H1 (cell line): ENCODE results near the gene CIBAR2. TPM values are rescaled to one million over a fixed set of nuclear protein-coding genes. Genes with fewer than 3 reads are reported as not detected.
A peak's percentile ranks its signal among the peaks of the same experiment; 100 is the strongest.

Source experiments
- CTCF ChIA-PET: fragments of 300-600 bp; sonication (Branson Sonifier 250); formaldehyde crosslinking; loops from one replicate; lab custom pipeline; 2021; ENCODE audit not compliant: partially characterized antibody; lab: Charles Lee
- POLR2A ChIA-PET: fragments of 300-600 bp; sonication (Branson Sonifier 250); formaldehyde crosslinking; loops from one replicate; lab custom pipeline; 2021; ENCODE audit warnings: inconsistent platforms; ENCODE audit not compliant: partially characterized antibody; lab: Charles Lee
- DNase-seq, 2 experiments: peaks; one replicate each; pipeline versions ENCODE4 v3.0.0 to v3.0.0-alpha.2; 2010 to 2022; ENCODE audit warnings: low spot score in 2 of 2, low read depth in 1 of 2, mixed read lengths in 1 of 2
- FAIRE-seq: peaks from 2 replicates; lab custom pipeline; 2011; peaks lifted over from hg19 to GRCh38; lab: Jason Lieb, UNC
- H2AFZ ChIP-seq: 2 replicates; pipeline ENCODE4 v1.8.1; 2012; ENCODE audit warnings: low read length, inconsistent platforms
- H2AK5ac ChIP-seq: 2 replicates; pipeline ENCODE4 v1.6.1; 2013; ENCODE audit warnings: low read depth, low read length
- H2BK120ac ChIP-seq: replicated peaks from 2 replicates; pipeline ENCODE3; 2013; ENCODE audit warnings: low read depth, low read length, inconsistent platforms
- H2BK12ac ChIP-seq: 2 replicates; pipeline ENCODE4 v1.6.1; 2013; ENCODE audit warnings: low read depth, low read length
- H2BK15ac ChIP-seq: 2 replicates; pipeline ENCODE4 v1.6.1; 2013; ENCODE audit warnings: low read length
- H2BK20ac ChIP-seq: 2 replicates; pipeline ENCODE4 v1.6.1; 2013; ENCODE audit warnings: low read length
- H2BK5ac ChIP-seq: 2 replicates; pipeline ENCODE4 v1.6.1; 2013; ENCODE audit warnings: low read depth, low read length
- H3K14ac ChIP-seq: 2 replicates; pipeline ENCODE4 v1.6.1; 2013; ENCODE audit warnings: inconsistent platforms; ENCODE audit not compliant: insufficient read length
- H3K18ac ChIP-seq: 2 replicates; pipeline ENCODE4 v1.6.1; 2013; ENCODE audit warnings: low read length; ENCODE audit errors: extremely low read depth
- H3K23ac ChIP-seq: 2 replicates; pipeline ENCODE4 v1.6.1; 2013; ENCODE audit warnings: inconsistent platforms; ENCODE audit not compliant: insufficient read length
- H3K23me2 ChIP-seq: 2 replicates; pipeline ENCODE4 v1.6.1; 2013; ENCODE audit warnings: low read depth, low read length
- H3K27ac ChIP-seq: 2 replicates; pipeline ENCODE4 v1.6.1; 2011; ENCODE audit warnings: low read depth, low read length, inconsistent platforms
- H3K27me3 ChIP-seq, 4 experiments: replicated peaks in 1 of 4; 1 replicate in 1 of 4; 2 replicates in 3 of 4; pipeline versions ENCODE4 v1.6.1 to v1.8.1; 2011 to 2013; ENCODE audit warnings: low read length in 3 of 4, mild to moderate bottlenecking in 3 of 4, inconsistent platforms in 2 of 4, mixed read lengths in 2 of 4, moderate library complexity in 1 of 4; ENCODE audit not compliant: control insufficient read depth in 3 of 4, insufficient read depth in 3 of 4; ENCODE audit errors: extremely low read depth in 1 of 4
- H3K36me3 ChIP-seq, 4 experiments: 2 replicates each; pipeline versions ENCODE4 v1.6.1 to v1.8.1; 2011 to 2013; ENCODE audit warnings: mild to moderate bottlenecking in 4 of 4, low read length in 3 of 4, moderate library complexity in 2 of 4, control low read depth in 1 of 4, inconsistent platforms in 1 of 4; ENCODE audit not compliant: insufficient read depth in 4 of 4, control insufficient read depth in 2 of 4
- H3K4ac ChIP-seq: replicated peaks from 2 replicates; pipeline ENCODE3; 2013; ENCODE audit warnings: low read length, low read depth, mixed read lengths, inconsistent platforms; ENCODE audit not compliant: insufficient read length
- H3K4me1 ChIP-seq, 4 experiments: replicated peaks in 1 of 4; 1 replicate in 1 of 4; 2 replicates in 3 of 4; pipeline versions ENCODE4 v1.6.1 to v1.8.1; 2011 to 2013; ENCODE audit warnings: low read length in 3 of 4, inconsistent platforms in 2 of 4, mixed read lengths in 1 of 4; ENCODE audit not compliant: insufficient read depth in 4 of 4, control insufficient read depth in 3 of 4
- H3K4me2 ChIP-seq, 2 experiments: 2 replicates each; pipeline versions ENCODE4 v1.6.1 to v1.8.1; 2011 to 2013; ENCODE audit warnings: low read depth in 2 of 2, low read length in 2 of 2, control low read depth in 1 of 2, inconsistent platforms in 1 of 2, mild to moderate bottlenecking in 1 of 2; ENCODE audit not compliant: insufficient read depth in 1 of 2
- H3K4me3 ChIP-seq, 4 experiments: fragments of 200-600, 300-600 bp in 1 of 4; sonication (generic), shearing (Covaris generic), sonication (Bioruptor Twin) in 1 of 4; 2 replicates each; pipeline versions ENCODE4 v1.5.1 to v1.8.1; 2011 to 2016; ENCODE audit warnings: low read length in 4 of 4, low read depth in 3 of 4, control low read depth in 2 of 4, inconsistent platforms in 2 of 4, mild to moderate bottlenecking in 2 of 4, mixed read lengths in 1 of 4, moderate library complexity in 1 of 4; ENCODE audit not compliant: insufficient read depth in 2 of 4; ENCODE audit errors: extremely low read depth in 1 of 4
- H3K56ac ChIP-seq: replicated peaks from 2 replicates; pipeline ENCODE3; 2013; ENCODE audit warnings: low read depth, mild to moderate bottlenecking, mixed read lengths, low read length, inconsistent platforms; ENCODE audit not compliant: insufficient read length
- H3K79me1 ChIP-seq: 2 replicates; pipeline ENCODE4 v1.6.1; 2013; ENCODE audit warnings: low read depth, low read length, control low read depth
- H3K79me2 ChIP-seq, 2 experiments: 2 replicates each; pipeline versions ENCODE4 v1.6.1 to v1.8.1; 2012 to 2013; ENCODE audit warnings: low read length in 2 of 2, mild to moderate bottlenecking in 2 of 2, inconsistent platforms in 1 of 2; ENCODE audit not compliant: insufficient read depth in 2 of 2, control insufficient read depth in 1 of 2
- H3K9ac ChIP-seq, 4 experiments: replicated peaks in 1 of 4; 1 replicate in 1 of 4; 2 replicates in 3 of 4; pipeline versions ENCODE4 v1.6.1 to v1.8.1; 2011 to 2013; ENCODE audit warnings: low read depth in 3 of 4, low read length in 3 of 4, control low read depth in 2 of 4, mild to moderate bottlenecking in 2 of 4, moderate library complexity in 2 of 4, inconsistent platforms in 1 of 4; ENCODE audit errors: extremely low read depth in 1 of 4
- H3K9me3 ChIP-seq, 2 experiments: 2 replicates each; pipeline versions ENCODE4 v1.6.1 to v1.8.1; 2012 to 2013; ENCODE audit warnings: mild to moderate bottlenecking in 2 of 2, moderate library complexity in 2 of 2, control low read depth in 1 of 2, inconsistent platforms in 1 of 2, low read depth in 1 of 2, low read length in 1 of 2, mixed read lengths in 1 of 2; ENCODE audit not compliant: insufficient read depth in 2 of 2
- H4K20me1 ChIP-seq, 2 experiments: replicated peaks in 1 of 2; 2 replicates each; pipeline versions ENCODE3 to v1.8.1; 2011 to 2013; ENCODE audit warnings: inconsistent platforms in 2 of 2, low read length in 2 of 2, mild to moderate bottlenecking in 1 of 2; ENCODE audit not compliant: insufficient read depth in 2 of 2, control insufficient read depth in 1 of 2
- H4K5ac ChIP-seq: 2 replicates; pipeline ENCODE4 v1.6.1; 2013; ENCODE audit warnings: low read length, low read depth, mixed read lengths, inconsistent platforms; ENCODE audit not compliant: insufficient read length
- H4K8ac ChIP-seq: 2 replicates; pipeline ENCODE4 v1.8.0; 2013; ENCODE audit warnings: mild to moderate bottlenecking, moderate library complexity, low read length, inconsistent platforms; ENCODE audit not compliant: insufficient read depth; ENCODE audit errors: extremely low read depth
- H4K91ac ChIP-seq: replicated peaks from 2 replicates; pipeline ENCODE3; 2013; ENCODE audit warnings: low read length, mixed read lengths, inconsistent platforms; ENCODE audit not compliant: insufficient read length
- NANOG ChIP-seq: IDR thresholded peaks from 2 replicates; pipeline ENCODE4 v1.6.1; 2011; ENCODE audit warnings: low read length, low read depth, mild to moderate bottlenecking, inconsistent platforms; ENCODE audit not compliant: insufficient read depth, poor library complexity, severe bottlenecking
- RFX5 ChIP-seq: IDR thresholded peaks from 2 replicates; pipeline ENCODE4 v1.6.1; 2011; ENCODE audit warnings: low read depth, low read length, improper control_type of control experiment, borderline replicate concordance
- SIX5 ChIP-seq: IDR thresholded peaks from 2 replicates; pipeline ENCODE4 v1.6.1; 2011; ENCODE audit warnings: mild to moderate bottlenecking, low read depth, low read length
- SRF ChIP-seq: IDR thresholded peaks from 2 replicates; pipeline ENCODE4 v1.6.1; 2011; ENCODE audit warnings: mild to moderate bottlenecking, low read depth, low read length, moderate library complexity
- whole genome bisulfite sequencing, 2 experiments: shearing (Covaris generic) in 1 of 2; methylation state at CpG; one replicate each; pipeline versions ENCODE4 v1.1.6 to v1.1.7; 2013 to 2015; ENCODE audit warnings: low lambda C conversion rate in 2 of 2, mixed read lengths in 2 of 2, inconsistent platforms in 1 of 2, low coverage in 1 of 2, missing lambda C conversion rate in 1 of 2; ENCODE audit not compliant: insufficient replicate concordance in 2 of 2, insufficient coverage in 1 of 2, insufficient read length in 1 of 2; ENCODE audit errors: extremely low coverage in 1 of 2, missing lambda C conversion rate in 1 of 2; 5-methylcytosine and 5-hydroxymethylcytosine counted together
- polyA plus RNA-seq, 7 experiments: library from polyadenylated mRNA; depleted of rRNA in 3 of 7; stranded (reverse) in 5 of 7; unstranded in 2 of 7; fragments of >200 nt in 5 of 7; fragments of 200-250 nt in 2 of 7; gene quantifications; 1 replicate in 5 of 7; 2 replicates in 1 of 7; 4 replicates in 1 of 7; pipeline versions ENCODE4 v1.2.1 to v1.2.3, GENCODE V29; 2011 to 2013; ENCODE audit warnings: missing spikeins in 2 of 7, mixed read lengths in 2 of 7
- total RNA-seq: library from RNA; stranded (reverse); fragmentation: NEBNext Ultra II Directional; extraction: Animal tissue kit (Norgen Biotek cat#: 25700); gene quantifications from 2 replicates; pipeline ENCODE4 v1.2.1, GENCODE V29; 2021

The CIBAR2 gene
- total and polyA plus RNA-seq, 2 of the 8 experiments (the other 6 are each of a cell fraction or from before 2014, with no cell fraction given) = 0.18 TPM; not detected in 1

DNA sequence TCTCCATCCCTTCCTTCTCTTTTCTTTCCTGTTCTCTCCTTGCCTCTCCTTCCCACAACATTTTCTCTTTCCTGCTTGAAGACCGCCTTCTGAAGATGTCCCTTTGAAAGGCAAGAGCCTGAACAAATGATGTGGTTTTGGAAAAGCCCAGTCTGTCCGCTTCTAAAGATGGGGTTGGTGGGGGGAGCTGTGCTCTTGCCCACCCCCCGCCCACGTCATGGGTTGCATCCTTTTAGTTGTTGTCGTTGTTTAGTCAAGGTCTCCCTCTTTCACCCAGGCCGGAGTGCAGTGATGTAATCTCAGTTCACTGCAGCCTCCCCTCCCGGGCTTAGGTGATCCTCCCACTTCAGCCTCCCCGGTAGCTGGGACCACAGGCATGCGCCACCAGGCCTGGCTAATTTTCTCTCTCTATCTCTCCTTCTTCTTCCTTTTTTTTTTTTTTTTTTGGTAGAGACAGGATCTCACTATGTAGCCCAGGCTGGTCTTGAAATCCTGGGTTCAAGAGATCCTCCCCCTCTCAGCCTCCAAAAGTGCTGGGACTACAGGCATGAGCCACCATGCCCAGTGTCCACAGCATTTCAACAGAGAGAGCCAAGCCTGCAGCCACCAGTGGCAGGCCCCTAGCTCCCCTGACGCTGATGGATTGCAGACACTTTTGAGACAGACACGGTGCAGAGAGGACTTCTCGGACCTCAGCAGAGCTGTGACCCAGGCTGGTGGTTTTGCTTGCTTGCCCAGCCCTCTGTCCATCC is 26.0 kb upstream of the CIBAR2 start:
- 0 out of 2 replicates have a peak overlapping the region, but pooled peaks have one; percentile 75 for H2BK12ac ChIP-seq
- no peak overlapping the region for H2BK15ac ChIP-seq
- H2AFZ ChIP-seq = no peak overlapping the region
- H3K4ac ChIP-seq = no peak overlapping the region
- H3K9me3 ChIP-seq = no peaks in the 10 kb centered on the region; a peak in 1 of 4 replicates
- H3K4me1 ChIP-seq = peaks cover 0 to 11% (median 2%) of the 10 kb centered on the region in 4 experiments; a peak in 4 of 7 replicates
- no peaks in the 10 kb centered on the region for H3K79me1 ChIP-seq
- DNase-seq (no peak), FAIRE-seq (no peak)
- no peak overlapping the region for H2AK5ac ChIP-seq
- ChIA-PET POLR2A (no interaction called here), CTCF (no interaction called here)
- no peak overlapping the region for H4K5ac ChIP-seq
- peak overlapping the region; percentile 23; the same call in 1 of the 2 replicates for H2BK20ac ChIP-seq
- WGBS, 2 experiments = 90% methylated on average over 7 of the region's 12 CpGs; no CpG with 5 or more reads in 1 of the 2 experiments
- H4K8ac ChIP-seq = no peak overlapping the region
- no peaks in the 10 kb centered on the region for H3K79me2 ChIP-seq
- no peak overlapping the region for H3K9ac ChIP-seq
- no peaks in the 10 kb centered on the region for H4K20me1 ChIP-seq
- H2BK120ac ChIP-seq = no peak overlapping the region
- H3K23me2 ChIP-seq = no peaks in the 10 kb centered on the region
- H3K27ac ChIP-seq = no peak overlapping the region
- no peak overlapping the region for H3K18ac ChIP-seq
- no peak overlapping the region for H3K56ac ChIP-seq
- H3K4me3 ChIP-seq = no peak overlapping the region
- no peaks in the 10 kb centered on the region for H3K36me3 ChIP-seq
- peak overlapping the region; percentile 44 for H4K91ac ChIP-seq
- no peak overlapping the region for H3K14ac ChIP-seq
- no peaks in the 10 kb centered on the region for H3K27me3 ChIP-seq
- no peak overlapping the region for H3K4me2 ChIP-seq
- no peak overlapping the region for H3K23ac ChIP-seq
- no peak overlapping the region for H2BK5ac ChIP-seq
- TF ChIP-seq RFX5 = no peak
- TF ChIP-seq SRF = no peak
- no peak for TF ChIP-seq NANOG
- no peak for TF ChIP-seq SIX5
